ENCODE results near the gene NID2.

The NID2 gene

DNA sequence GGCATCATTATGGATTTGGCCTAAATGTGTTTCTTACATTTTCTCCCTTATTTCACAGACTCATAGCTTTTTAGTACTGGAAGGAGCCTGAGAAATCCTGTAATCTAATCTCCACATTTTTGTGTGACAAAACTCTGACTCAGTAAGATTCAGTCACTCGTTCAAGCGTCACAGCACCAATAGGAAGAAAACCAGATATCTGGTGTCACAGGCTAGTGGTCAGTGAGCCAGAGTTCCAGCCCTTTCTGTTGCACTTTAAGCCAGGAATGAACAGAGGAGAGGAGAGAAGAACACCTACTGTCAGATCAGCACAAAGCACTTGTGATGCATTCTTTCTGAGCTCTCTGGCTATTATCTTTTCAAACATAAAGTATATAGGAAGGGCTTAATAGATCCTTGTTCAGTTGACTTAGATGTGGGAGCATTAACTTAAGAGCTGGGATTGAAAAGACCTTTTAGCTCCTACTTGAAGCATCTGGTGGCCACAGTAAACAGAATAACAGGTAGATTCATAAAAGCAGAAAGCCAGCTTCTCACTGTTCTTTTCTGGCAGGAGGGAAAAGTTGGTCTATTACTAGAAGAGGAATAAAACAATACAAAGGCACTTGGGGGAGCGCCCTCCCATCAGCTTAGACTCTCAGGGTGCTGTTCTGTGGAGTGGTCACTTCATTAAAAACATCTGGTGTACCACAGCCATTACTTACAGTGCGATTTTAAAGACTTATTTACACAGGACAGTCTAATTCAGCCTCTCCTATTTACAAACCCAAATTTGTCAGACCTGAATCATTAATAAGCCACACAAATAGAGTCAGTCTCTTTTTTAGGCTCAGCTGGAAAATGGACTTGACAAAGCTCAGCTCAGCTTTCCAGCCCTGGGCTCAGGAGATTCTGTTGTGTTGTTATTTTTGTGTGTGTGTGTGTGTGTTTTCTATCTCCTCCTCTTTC is 12.2 kb upstream of the NID2 start:
- no peak for DNase-seq (ENCODE audit: low read depth in 2 of 2)

GRCh38 chr14:52080158-52080800 is 11.4 kb upstream of the NID2 start:
- DNase-seq (ENCODE audit: low read depth in 2 of 2) = no peak

GRCh38 chr14:52079239-52079959 is 10.5 kb upstream of the NID2 start:
- no peak for DNase-seq (ENCODE audit: low read depth in 2 of 2)

GRCh38 chr14:52078721-52079120 is 9.9 kb upstream of the NID2 start:
- no peak for DNase-seq (ENCODE audit: low read depth in 2 of 2)

DNA sequence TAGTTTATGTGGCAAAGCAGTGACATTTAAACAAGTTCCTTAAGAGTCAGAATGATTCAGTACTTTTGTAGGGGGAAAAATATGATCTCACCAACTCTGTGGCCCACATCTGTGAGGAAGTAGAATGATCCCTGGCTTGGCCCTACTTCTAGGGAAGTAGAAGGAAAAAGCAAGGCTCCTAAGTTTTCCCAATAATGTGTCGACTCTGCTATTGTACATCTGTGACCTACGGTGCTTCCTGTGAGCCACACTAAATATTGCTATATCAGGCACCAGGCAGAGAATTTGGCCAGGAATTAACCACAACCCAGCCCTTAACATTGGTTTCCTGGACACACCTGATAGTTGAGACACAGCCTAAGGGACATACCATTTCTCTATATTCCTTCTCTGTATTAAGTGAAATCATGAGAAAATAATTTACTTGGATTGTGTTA is 9.3 kb upstream of the NID2 start:
- no peak for DNase-seq (ENCODE audit: low read depth in 2 of 2)

DNA sequence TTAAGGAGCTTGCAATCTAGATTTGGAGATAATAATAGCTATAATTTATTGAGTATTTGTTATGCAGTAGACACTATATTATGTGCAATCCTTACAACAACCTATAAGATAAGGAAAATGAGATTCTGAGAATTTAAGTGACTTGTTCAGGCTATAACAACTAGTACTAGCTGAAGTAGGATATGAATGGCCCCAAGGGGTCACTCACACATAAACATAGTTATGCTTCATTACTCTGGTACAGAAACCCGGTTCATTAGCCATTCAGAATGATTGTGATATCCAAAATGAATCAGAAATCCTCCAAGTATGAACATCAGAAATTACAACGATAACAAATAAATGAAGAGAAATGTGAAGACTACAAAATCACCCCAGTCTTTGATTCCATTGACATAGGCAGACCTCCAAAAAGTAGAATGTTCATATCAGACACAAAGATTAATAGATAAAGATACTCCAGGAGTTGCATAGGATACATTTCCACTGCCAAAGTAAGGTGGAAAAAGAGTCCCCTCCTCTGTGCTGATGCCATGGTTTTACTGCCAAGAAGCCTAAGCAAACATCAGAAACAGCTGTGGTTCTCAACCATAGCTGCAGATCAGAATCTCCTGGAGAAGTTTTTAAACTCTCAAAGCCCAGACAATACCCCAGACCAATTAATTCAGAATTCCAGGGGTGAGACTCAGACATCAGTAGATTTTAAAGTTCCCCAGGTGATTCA is 8.6 kb upstream of the NID2 start:
- DNase-seq (ENCODE audit: low read depth in 2 of 2) = no peak

DNA sequence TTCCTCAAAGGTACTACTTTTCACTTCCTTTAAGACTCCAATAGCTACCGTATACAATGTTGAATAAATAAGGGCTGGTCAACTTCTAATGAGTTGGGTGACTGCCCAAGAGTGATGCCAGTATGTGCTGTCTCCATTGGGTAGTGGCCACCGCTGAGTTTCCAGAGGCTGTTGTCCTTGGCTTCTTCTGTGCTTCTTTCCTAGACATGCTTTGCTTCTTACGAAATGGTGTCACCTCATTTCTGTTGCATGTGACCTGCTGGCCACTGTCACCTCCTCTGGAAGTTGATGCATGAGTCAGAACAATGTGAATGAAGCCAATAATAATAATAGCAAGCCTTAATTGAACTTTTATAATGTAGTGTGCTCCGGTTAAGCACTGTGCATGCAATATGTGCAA is 7.5 kb upstream of the NID2 start:
- no peak for DNase-seq (ENCODE audit: low read depth in 2 of 2)

- no peak for DNase-seq (ENCODE audit: low read depth in 2 of 2)
These were observed 6.5 kb upstream of the NID2 start for GRCh38 chr14:52075371-52075770.

- DNase-seq (ENCODE audit: low read depth in 2 of 2) = no peak
These were observed 4.4 kb upstream of the NID2 start for GRCh38 chr14:52073251-52073650.

- no peak for DNase-seq (ENCODE audit: low read depth in 2 of 2)
These were observed 3.5 kb upstream of the NID2 start for GRCh38 chr14:52072266-52072780.

GRCh38 chr14:52071675-52072074 is 2.8 kb upstream of the NID2 start:
- no peak for DNase-seq (ENCODE audit: low read depth in 2 of 2)

GRCh38 chr14:52070051-52070431 is 1.2 kb upstream of the NID2 start:
- DNase-seq (ENCODE audit: low read depth in 2 of 2) = no peak

- no peak for DNase-seq (ENCODE audit: low read depth in 2 of 2)
These were observed 620 bp upstream of the NID2 start for GRCh38 chr14:52069307-52070050.

DNA sequence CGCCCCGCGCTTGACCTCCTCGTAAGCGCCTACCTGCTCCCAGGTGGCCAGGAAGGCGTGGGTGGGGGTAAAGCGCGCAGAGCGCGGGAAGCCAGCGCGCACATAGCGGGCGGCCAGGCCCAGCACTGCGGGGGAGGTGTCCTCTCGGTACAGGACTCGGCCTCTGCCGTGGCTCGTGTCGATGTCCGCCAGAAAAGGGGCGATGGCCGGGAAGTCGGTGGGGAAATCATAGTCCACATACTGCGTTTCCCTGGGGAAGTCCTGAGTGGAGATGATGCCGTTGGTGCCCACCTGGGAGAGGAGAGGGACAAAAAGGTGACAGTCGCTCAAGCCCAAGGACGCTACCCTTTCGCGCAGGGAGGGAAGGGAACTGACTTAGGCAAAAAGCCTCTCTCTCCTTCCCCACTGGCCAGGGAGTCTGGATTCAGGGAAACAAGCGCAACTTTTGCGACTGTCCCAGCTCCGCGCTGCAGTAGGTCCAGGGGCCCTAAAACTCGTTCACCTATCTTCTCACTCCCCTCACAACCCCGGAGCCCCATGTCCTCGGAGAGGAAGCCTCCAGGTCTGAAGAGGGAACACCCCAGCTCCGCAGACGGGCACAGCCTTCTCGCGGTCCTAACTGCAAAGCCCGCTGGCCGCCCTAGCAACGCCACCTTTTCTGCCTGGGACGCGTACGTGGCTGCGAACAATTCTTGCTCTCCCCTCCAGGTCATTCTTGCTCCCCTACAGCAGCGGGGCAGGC is 815 bp downstream of the NID2 start:
- no peak for DNase-seq (ENCODE audit: low read depth in 2 of 2)

- no peak for DNase-seq (ENCODE audit: low read depth in 2 of 2)
These were observed 4.7 kb downstream of the NID2 start for GRCh38 chr14:52064174-52064573.

DNA sequence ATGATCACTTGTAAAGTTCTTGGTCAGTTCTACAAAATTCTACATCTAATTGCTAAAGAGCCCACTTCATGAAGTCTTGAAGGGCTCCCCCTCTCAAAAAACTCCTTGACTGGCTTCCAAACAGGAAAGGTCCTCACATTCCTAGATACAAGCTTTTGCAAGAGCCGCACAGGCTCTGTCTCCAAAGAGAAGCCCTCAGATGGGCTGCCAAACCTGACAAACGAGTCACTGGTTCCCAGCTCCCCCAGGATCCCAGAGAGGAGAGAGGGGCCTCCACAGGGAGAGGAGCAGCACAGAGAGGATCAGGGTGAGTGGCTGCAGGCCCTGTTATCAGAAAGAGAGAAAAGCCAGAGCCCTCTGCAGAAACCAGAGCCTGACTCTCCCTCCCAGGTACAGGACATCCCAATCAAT is 5.8 kb downstream of the NID2 start:
- DNase-seq (ENCODE audit: low read depth in 2 of 2) = no peak

- DNase-seq (ENCODE audit: low read depth in 2 of 2) = no peak
These were observed 7.0 kb downstream of the NID2 start for GRCh38 chr14:52061890-52062289.

DNA sequence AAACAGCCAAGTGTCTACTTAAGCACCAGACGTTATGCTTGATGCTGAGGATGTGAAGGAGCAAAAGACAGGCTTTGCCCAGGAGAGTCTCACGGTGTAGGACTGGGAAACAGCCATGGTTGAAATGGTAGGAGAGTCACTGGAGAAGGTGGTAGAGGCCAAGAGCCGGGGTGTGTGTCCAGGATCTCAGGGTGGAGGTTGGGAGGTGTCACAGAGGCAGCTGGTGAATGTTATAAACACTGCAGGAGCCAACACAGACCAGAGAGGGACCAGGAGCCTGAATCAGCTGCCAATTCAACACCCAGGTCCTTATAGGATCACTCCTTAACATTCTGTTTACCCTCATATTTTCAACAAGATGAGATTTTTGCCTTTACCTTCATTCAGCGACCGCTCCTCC is 7.5 kb downstream of the NID2 start:
- no peak for DNase-seq (ENCODE audit: low read depth in 2 of 2)

- no peak for DNase-seq (ENCODE audit: low read depth in 2 of 2)
These were observed 8.8 kb downstream of the NID2 start for GRCh38 chr14:52060080-52060479.

DNA sequence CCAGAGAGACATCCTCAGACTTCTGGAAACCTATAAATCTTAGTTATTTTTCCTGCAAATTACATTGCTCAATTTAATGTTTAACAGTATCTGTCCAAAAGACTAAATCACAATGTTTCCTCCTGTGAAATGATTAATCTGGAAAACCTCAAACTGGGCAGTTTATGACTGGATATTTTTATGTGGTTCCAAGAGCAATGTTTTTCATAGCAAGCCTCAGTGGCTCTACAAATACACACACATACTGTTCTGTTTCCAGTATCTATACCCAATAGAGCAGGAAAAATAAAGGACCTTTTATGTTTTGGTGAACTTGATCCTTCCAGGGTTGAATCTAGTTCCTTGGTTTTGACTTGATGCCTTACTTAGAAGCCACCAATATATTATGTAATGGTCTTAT is 9.2 kb downstream of the NID2 start:
- no peak for DNase-seq (ENCODE audit: low read depth in 2 of 2)
